C4-2B (cell line): ENCODE results near the gene C6orf58.

ENCODE experiments used
- H3K27ac ChIP-seq: fragments of 450-650 bp; 2 replicates; pipeline ENCODE4 v1.5.1; 2017
- ZFX ChIP-seq: fragments of 450-650 bp; IDR thresholded peaks from 2 replicates; pipeline ENCODE4 v1.6.1; 2017
- TF ChIP-seq, protein P1 (sequence below): fragments of 450-650 bp; conservative IDR thresholded peaks from 2 replicates; pipeline ENCODE4 v1.5.1; 2017; ENCODE audit warnings: mild to moderate bottlenecking

The C6orf58 gene

DNA sequence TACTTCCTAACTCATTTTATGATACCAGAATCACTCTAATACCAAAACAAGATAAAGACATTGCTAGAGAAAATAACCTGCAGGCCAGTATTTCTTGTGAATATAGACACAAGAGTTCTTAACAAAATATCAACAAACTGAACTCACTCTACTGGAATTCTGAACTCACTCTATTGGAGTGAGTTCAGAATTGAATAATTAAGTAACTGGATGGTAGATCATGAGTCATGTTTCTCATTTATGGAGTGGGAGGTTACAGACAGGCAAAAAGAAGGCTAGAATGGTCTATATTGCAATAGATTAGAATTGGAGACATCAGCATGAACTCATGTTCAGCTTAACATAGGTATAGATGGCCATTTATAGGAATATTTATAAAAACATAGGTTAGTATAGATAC is 26.6 kb upstream of the C6orf58 start:
- no peak overlapping the region for H3K27ac ChIP-seq
- TF ChIP-seq, protein P1, sequence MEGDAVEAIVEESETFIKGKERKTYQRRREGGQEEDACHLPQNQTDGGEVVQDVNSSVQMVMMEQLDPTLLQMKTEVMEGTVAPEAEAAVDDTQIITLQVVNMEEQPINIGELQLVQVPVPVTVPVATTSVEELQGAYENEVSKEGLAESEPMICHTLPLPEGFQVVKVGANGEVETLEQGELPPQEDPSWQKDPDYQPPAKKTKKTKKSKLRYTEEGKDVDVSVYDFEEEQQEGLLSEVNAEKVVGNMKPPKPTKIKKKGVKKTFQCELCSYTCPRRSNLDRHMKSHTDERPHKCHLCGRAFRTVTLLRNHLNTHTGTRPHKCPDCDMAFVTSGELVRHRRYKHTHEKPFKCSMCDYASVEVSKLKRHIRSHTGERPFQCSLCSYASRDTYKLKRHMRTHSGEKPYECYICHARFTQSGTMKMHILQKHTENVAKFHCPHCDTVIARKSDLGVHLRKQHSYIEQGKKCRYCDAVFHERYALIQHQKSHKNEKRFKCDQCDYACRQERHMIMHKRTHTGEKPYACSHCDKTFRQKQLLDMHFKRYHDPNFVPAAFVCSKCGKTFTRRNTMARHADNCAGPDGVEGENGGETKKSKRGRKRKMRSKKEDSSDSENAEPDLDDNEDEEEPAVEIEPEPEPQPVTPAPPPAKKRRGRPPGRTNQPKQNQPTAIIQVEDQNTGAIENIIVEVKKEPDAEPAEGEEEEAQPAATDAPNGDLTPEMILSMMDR = no peak

GRCh38 chr6:127554435-127555006 is 22.5 kb upstream of the C6orf58 start:
- no peak overlapping the region for H3K27ac ChIP-seq
- TF ChIP-seq, protein P1 = peak; percentile 77
- no peak for TF ChIP-seq ZFX

GRCh38 chr6:127561660-127562059 is 15.3 kb upstream of the C6orf58 start:
- H3K27ac ChIP-seq = no peak overlapping the region
- TF ChIP-seq ZFX = no peak
- TF ChIP-seq, protein P1 = no peak

DNA sequence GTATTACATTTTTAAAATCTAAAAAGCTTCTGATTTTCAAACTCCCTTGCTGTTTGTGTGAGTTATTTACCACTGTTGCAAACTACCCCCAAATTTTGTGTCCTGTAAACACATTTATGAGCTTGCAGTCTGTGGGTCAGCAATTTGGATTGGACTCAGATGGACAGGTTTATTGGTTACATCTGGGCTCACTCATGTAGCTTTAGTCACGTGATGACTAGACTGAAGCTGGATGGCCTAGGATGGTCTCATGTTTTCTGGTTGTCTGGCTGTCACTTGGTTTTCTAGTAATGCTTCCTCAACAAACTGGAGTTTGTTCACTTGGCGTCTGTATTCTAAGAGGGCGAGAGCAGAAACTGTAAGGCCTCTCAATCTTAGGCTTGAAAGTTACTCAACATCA is 12.2 kb upstream of the C6orf58 start:
- no peak overlapping the region for H3K27ac ChIP-seq
- no peak for TF ChIP-seq ZFX
- TF ChIP-seq, protein P1 = no peak

- TF ChIP-seq, protein P1 = no peak
- TF ChIP-seq ZFX = no peak
- H3K27ac ChIP-seq = peak overlapping the region; percentile 69
Measured at GRCh38 chr6:127566119-127566518, 10.9 kb upstream of the C6orf58 start.

- H3K27ac ChIP-seq = peak overlapping the region; percentile 69
- no peak for TF ChIP-seq ZFX
- TF ChIP-seq, protein P1 = no peak
Measured at GRCh38 chr6:127566651-127567050, 10.3 kb upstream of the C6orf58 start.

DNA sequence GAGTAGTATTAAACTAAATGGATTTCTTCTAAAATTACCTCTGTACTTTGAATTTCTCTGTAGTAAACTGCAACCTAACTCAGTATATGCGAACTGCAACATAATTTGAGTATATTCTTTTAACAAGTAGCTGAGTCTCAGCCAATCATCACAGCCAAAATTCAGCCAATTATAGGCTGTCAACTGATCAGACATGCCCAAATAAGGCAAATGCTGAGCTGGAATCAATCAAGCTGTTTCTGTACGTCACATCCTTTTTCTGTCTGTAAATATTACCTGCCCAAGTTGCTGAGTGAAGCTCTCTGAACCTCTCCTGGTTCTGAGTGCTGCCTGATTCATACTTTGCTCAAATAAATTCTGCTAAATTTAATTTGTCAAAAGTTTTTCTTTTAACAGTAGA is 9.5 kb upstream of the C6orf58 start:
- TF ChIP-seq ZFX = no peak
- TF ChIP-seq, protein P1 = no peak
- no peak overlapping the region for H3K27ac ChIP-seq
